WERI-Rb-1 (cell line): Measurements from ENCODE around the gene PTPN14.

Experiments
- DNase-seq: peaks from one replicate; pipeline ENCODE4 v3.0.0-alpha.2; 2020
- H3K27ac ChIP-seq: fragments of 250-450 bp; sonication (Bioruptor Pico); 2 replicates; pipeline ENCODE4 v1.5.1; 2020; ENCODE audit warnings: mild to moderate bottlenecking, moderate library complexity
- H3K27me3 ChIP-seq: fragments of 250-450 bp; sonication (Bioruptor Pico); 2 replicates; pipeline ENCODE4 v1.5.1; 2021; ENCODE audit warnings: mild to moderate bottlenecking, low read depth, moderate library complexity; ENCODE audit not compliant: insufficient read depth, severe bottlenecking
- H3K36me3 ChIP-seq: fragments of 250-450 bp; sonication (Bioruptor Pico); 2 replicates; pipeline ENCODE4 v1.5.1; 2020; ENCODE audit warnings: mild to moderate bottlenecking, moderate library complexity
- H3K4me3 ChIP-seq: 2 replicates; pipeline ENCODE4 v1.5.1; 2011; ENCODE audit warnings: low read depth, mild to moderate bottlenecking, control low read depth, low read length
- H3K9me3 ChIP-seq: fragments of 250-450 bp; sonication (Bioruptor Pico); 2 replicates; pipeline ENCODE4 v1.5.1; 2021; ENCODE audit warnings: mild to moderate bottlenecking, moderate library complexity; ENCODE audit not compliant: severe bottlenecking
- TF ChIP-seq, protein P1 (sequence below): IDR thresholded peaks from 2 replicates; pipeline ENCODE4 v1.5.1; 2011; ENCODE audit warnings: low read depth, mild to moderate bottlenecking, control low read depth, inconsistent platforms, low read length

The PTPN14 gene

DNA sequence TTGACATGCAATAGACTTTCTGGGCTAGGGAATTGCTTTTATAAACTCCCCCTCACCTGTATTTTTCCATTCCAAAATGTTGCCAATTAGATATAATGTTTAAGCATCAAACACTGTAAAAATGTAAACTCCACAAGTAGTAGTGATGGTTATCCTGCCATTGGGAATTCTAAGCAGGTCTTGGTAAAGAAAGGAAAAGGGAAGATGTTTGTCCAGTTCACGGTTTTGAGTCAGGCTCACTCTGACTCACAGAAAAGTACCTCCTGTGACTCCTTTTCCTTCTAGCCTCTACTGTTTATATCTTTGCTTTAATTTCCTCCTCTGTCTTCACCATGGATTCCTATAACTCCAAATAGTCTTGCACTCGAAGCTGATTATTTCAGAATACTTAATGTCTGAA, 19.0 kb upstream of the PTPN14 start:
- Histone ChIP-seq H3K27ac (no peak overlapping the region), H3K27me3 (peaks cover 44% of the 10 kb centered on the region), H3K9me3 (peaks cover 2% of the 10 kb centered on the region), H3K4me3 (no peak overlapping the region), H3K36me3 (no peaks in the 10 kb centered on the region)
- TF ChIP-seq, protein P1, sequence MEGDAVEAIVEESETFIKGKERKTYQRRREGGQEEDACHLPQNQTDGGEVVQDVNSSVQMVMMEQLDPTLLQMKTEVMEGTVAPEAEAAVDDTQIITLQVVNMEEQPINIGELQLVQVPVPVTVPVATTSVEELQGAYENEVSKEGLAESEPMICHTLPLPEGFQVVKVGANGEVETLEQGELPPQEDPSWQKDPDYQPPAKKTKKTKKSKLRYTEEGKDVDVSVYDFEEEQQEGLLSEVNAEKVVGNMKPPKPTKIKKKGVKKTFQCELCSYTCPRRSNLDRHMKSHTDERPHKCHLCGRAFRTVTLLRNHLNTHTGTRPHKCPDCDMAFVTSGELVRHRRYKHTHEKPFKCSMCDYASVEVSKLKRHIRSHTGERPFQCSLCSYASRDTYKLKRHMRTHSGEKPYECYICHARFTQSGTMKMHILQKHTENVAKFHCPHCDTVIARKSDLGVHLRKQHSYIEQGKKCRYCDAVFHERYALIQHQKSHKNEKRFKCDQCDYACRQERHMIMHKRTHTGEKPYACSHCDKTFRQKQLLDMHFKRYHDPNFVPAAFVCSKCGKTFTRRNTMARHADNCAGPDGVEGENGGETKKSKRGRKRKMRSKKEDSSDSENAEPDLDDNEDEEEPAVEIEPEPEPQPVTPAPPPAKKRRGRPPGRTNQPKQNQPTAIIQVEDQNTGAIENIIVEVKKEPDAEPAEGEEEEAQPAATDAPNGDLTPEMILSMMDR: no peak
- DNase-seq: no peak

DNA sequence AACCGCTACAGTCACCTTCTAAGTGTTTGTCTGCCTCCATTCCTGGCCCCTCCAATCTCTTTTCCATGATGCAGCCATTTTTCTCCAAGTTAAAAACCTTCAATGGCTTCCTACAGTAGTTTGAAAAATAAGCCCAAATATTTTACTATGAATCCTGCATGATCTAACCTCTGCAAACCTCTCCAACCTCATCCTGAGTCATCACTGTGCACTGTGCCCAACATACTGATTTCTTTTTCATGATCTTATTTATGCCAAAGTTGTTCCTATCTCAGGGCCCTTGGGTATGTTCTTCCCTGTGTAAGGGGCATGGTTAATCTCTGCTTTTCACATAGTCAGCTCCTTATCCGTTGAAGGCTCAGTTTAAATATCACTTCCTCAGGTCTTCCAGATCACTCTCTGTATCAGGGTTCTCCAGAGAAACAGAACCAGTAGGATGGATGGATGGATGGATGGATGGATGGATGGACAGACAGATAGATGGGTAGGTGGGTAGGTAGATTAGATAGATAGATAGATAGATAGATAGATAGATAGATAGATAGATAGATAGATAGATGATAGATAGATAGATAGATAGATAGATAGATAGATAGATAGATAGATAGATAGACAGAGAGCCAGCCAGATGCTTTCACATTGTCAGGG, 18.1 kb upstream of the PTPN14 start:
- Histone ChIP-seq H3K9me3 (no peaks in the 10 kb centered on the region), H3K36me3 (no peaks in the 10 kb centered on the region), H3K27me3 (peaks cover 47% of the 10 kb centered on the region), H3K4me3 (no peak overlapping the region), H3K27ac (no peak overlapping the region)
- TF ChIP-seq, protein P1: no peak
- DNase-seq: no peak

DNA sequence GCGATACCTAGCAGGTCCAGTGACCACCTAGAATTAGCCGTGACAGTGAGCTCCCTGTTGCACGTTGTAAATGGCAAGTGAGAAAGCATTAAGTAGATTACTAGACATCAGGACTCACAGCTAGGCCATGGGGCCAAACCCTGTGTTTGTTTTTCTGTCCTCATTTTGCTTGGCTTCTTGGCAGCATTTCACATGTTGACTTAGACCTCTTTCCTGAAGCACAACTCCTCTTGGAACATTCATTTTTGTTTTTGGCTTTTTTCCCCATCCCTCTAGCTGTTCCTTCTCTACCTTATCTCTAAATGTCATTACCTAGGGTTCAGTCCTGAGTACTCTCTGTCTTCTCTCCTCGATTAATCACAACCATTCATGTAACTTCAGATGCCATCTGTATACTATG, 16.9 kb upstream of the PTPN14 start:
- Histone ChIP-seq H3K9me3 (no peaks in the 10 kb centered on the region), H3K27ac (no peak overlapping the region), H3K36me3 (no peaks in the 10 kb centered on the region), H3K27me3 (peaks cover 47% of the 10 kb centered on the region), H3K4me3 (no peak overlapping the region)
- no peak for DNase-seq
- TF ChIP-seq, protein P1: no peak

DNA sequence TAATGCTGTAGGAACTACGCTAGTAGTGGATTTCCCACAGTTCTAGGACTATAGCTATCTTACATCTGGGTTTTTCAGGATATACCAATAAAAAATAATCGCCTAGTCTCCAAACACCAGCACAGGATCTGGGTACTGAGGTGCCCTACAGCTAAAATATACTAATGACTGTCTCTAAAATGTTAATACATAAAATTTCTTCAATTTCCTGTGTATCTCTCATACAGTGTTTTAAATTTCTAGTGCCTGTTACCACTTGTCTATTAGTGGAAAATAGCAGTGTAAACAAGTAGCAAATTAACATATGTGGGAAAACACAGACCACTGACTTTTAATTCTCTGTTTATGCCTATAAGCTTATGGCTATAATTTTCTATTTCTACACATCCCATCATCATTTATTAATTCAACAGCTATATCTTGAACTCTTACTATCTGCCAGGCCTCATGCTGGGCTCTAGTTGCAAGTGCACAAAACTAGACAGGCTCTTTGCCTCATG, 16.1 kb upstream of the PTPN14 start:
- Histone ChIP-seq H3K27ac (no peak overlapping the region), H3K9me3 (no peaks in the 10 kb centered on the region), H3K27me3 (peaks cover 44% of the 10 kb centered on the region), H3K4me3 (no peak overlapping the region), H3K36me3 (no peaks in the 10 kb centered on the region)
- no peak for DNase-seq
- TF ChIP-seq, protein P1: no peak

DNA sequence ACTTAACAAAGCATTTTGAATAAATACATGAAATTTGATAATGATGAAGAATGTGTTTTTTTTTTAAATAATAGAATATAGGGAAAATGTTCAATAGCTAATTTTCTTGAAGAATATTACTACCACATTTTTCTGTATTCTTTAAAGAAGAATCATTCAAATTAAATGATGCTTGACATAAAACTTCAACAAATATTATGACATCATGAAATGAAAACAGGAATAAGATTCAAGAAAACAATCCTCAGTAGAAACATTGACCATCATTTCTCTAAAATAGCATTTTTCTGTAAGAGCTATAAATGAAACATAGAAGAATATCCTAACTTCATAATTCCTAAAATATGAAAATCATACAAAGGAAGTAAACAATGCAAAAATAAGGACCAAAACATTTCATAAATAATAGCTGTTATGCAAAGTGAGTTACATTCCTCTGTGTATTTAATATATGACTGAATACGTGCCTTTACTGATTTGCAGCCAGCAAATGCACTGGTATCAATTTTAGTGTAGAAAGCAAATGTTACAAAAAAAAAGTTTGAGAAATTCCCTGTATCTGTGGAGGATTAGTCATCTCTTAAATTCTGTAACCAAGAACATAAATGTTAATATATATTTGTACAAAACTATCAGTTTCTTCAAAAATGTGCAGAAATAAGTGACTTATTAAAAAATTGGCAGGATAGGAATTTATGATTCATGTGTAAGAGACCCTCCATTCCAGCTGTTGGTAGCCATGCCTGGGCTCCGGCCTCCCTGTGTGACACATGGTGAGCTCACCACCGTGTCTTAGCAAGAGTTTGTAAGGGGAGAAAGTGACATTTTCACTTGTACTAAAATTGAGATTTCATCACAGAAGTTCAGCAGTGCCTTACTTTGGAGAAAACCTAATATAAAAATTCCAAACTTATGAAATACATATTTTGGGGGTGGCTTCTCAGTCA, 15.0 kb upstream of the PTPN14 start:
- Histone ChIP-seq H3K4me3 (no peak overlapping the region), H3K27me3 (peaks cover 37% of the 10 kb centered on the region), H3K36me3 (no peaks in the 10 kb centered on the region), H3K27ac (no peak overlapping the region), H3K9me3 (no peaks in the 10 kb centered on the region)
- TF ChIP-seq, protein P1: no peak
- no peak for DNase-seq
